ENCODE data around the gene CIITA.

The CIITA gene

GRCh38 chr16:10856042-10856441 lies 21.0 kb upstream of the CIITA start:
- no peak overlapping the region for H3K27ac ChIP-seq
- no peak for TF ChIP-seq ZFX (IDR thresholded peaks at IDR 0.05)
- no peak for TF ChIP-seq CTCF (conservative IDR thresholded peaks at IDR 0.05)

GRCh38 chr16:10858203-10858602 lies 18.8 kb upstream of the CIITA start:
- TF ChIP-seq CTCF (conservative IDR thresholded peaks at IDR 0.05) (no peak), ZFX (IDR thresholded peaks at IDR 0.05) (no peak)
- no peak overlapping the region for H3K27ac ChIP-seq

GRCh38 chr16:10859020-10859419 lies 18.0 kb upstream of the CIITA start:
- no peak overlapping the region for H3K27ac ChIP-seq
- TF ChIP-seq ZFX (IDR thresholded peaks at IDR 0.05) (no peak), CTCF (conservative IDR thresholded peaks at IDR 0.05) (no peak)

GRCh38 chr16:10859658-10860057 lies 17.3 kb upstream of the CIITA start:
- no peak overlapping the region for H3K27ac ChIP-seq
- TF ChIP-seq CTCF (conservative IDR thresholded peaks at IDR 0.05) (no peak), ZFX (IDR thresholded peaks at IDR 0.05) (no peak)

GRCh38 chr16:10862438-10862837 lies 14.6 kb upstream of the CIITA start:
- H3K27ac ChIP-seq: no peak overlapping the region
- TF ChIP-seq CTCF (conservative IDR thresholded peaks at IDR 0.05) (no peak), ZFX (IDR thresholded peaks at IDR 0.05) (no peak)

- H3K27ac ChIP-seq: no peak overlapping the region
- TF ChIP-seq CTCF (conservative IDR thresholded peaks at IDR 0.05) (no peak), ZFX (IDR thresholded peaks at IDR 0.05) (no peak)
Observed at GRCh38 chr16:10865991-10866966, 10.7 kb upstream of the CIITA start.

- no peak overlapping the region for H3K27ac ChIP-seq
- no peak for TF ChIP-seq ZFX (IDR thresholded peaks at IDR 0.05)
- TF ChIP-seq CTCF (conservative IDR thresholded peaks at IDR 0.05): no peak
Observed at GRCh38 chr16:10867199-10867598, 9.8 kb upstream of the CIITA start.

All from C4-2B (cell line).